T-helper 17 cell (primary cell): ENCODE data around the gene DMBX1. TPM values are rescaled to one million over a fixed set of nuclear protein-coding genes. Genes with fewer than 3 reads are reported as not detected.

Experiments
- ATAC-seq: fragments of 150-1000 bp; cut with Tn5 transposase; 2 replicates; pipeline ENCODE4 v1.10.0; 2021; ENCODE audit warnings: mild to moderate bottlenecking, moderate library complexity
- DNase-seq, 3 donors: peaks; one replicate each; pipeline versions ENCODE4 v3.0.0 to v3.0.0-alpha.2; 2020 to 2021
- H3K9me3 ChIP-seq: one replicate; pipeline ENCODE4 v1.7.0; 2013; ENCODE audit warnings: low read length, mild to moderate bottlenecking; ENCODE audit not compliant: control insufficient read depth, poor library complexity, severe bottlenecking
- H3K27ac Mint-ChIP-seq: one replicate; pipeline ENCODE4 v1.8.0; 2022; ENCODE audit warnings: mild to moderate bottlenecking, moderate library complexity, mixed read lengths
- H3K27me3 Mint-ChIP-seq: one replicate; pipeline ENCODE4 v1.8.0; 2022; ENCODE audit warnings: mixed read lengths
- H3K36me3 Mint-ChIP-seq: one replicate; pipeline ENCODE4 v1.8.0; 2022; ENCODE audit warnings: low read depth, mixed read lengths
- H3K4me1 Mint-ChIP-seq: one replicate; pipeline ENCODE4 v1.8.0; 2022; ENCODE audit warnings: mild to moderate bottlenecking, mixed read lengths
- H3K4me3 Mint-ChIP-seq: one replicate; pipeline ENCODE4 v1.8.0; 2022; ENCODE audit warnings: mild to moderate bottlenecking, moderate library complexity, mixed read lengths
- total RNA-seq, 4 donors: library from RNA in 2 of 4; stranded (reverse) in 2 of 4; gene quantifications; one replicate each; pipeline ENCODE4 v1.2.3 and lab custom pipeline; 2022 to 2026

The DMBX1 gene
- total RNA-seq, 2 donors from 2014 or later, result not detected

GRCh38 chr1:46510341-46510997 is 20.8 kb downstream of the DMBX1 start:
- Mint-ChIP-seq H3K27me3 (peaks cover 47% of the 10 kb centered on the region), H3K27ac (no peak overlapping the region), H3K4me1 (peaks cover 2% of the 10 kb centered on the region), H3K4me3 (no peak overlapping the region), H3K36me3 (peaks cover 6% of the 10 kb centered on the region)
- ATAC-seq, result no peak
- no peaks in the 10 kb centered on the region for H3K9me3 ChIP-seq
- no peak for DNase-seq

DNA sequence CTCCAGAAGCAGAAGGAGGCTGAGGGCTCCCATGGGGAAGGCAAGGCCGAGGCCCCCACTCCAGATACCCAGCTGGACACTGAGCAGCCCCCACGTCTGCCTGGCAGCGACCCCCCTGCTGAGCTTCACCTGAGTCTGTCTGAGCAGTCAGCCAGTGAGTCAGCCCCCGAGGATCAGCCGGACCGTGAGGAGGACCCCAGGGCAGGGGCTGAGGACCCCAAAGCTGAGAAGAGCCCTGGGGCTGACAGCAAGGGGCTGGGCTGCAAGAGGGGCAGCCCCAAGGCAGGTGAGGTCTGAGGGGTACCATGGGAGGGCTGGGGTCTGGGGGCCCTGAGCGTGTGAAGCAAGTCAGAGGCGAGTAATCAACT is 21.3 kb downstream of the DMBX1 start:
- Mint-ChIP-seq H3K4me1 (peaks cover 2% of the 10 kb centered on the region), H3K36me3 (peaks cover 6% of the 10 kb centered on the region), H3K4me3 (no peak overlapping the region), H3K27me3 (peaks cover 52% of the 10 kb centered on the region), H3K27ac (no peak overlapping the region)
- DNase-seq (no peak), ATAC-seq (no peak)
- H3K9me3 ChIP-seq, result no peaks in the 10 kb centered on the region

- Mint-ChIP-seq H3K36me3 (peaks cover 6% of the 10 kb centered on the region), H3K27ac (no peak overlapping the region), H3K4me1 (peaks cover 7% of the 10 kb centered on the region), H3K4me3 (no peak overlapping the region), H3K27me3 (peaks cover 57% of the 10 kb centered on the region)
- ATAC-seq, result no peak
- no peaks in the 10 kb centered on the region for H3K9me3 ChIP-seq
- no peak for DNase-seq
These were observed 22.6 kb downstream of the DMBX1 start for GRCh38 chr1:46512135-46512791.

DNA sequence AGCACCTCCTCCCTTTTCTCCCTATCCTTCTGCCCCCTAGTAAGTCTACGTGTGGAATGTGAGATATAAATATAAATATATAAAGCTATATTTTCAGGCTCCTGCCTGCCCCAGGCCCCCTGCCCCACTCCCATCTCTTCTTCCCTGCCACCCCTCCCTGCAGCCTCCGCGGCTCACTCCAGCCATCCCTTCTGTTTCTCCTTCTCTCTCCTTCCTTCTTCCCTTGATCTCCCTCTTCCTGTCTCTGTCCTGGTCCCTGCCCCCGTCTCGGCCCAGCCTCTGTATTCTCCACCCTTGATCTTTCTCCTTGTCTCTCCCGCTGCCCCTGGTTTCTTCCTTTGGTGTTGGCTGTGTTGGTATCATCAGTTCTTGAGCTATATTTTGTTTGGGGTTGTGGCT is 23.2 kb downstream of the DMBX1 start:
- no peak for DNase-seq
- Mint-ChIP-seq H3K4me3 (no peak overlapping the region), H3K27ac (no peak overlapping the region), H3K27me3 (peaks cover 57% of the 10 kb centered on the region), H3K4me1 (peaks cover 8% of the 10 kb centered on the region), H3K36me3 (peaks cover 5% of the 10 kb centered on the region)
- ATAC-seq, result no peak
- H3K9me3 ChIP-seq, result no peaks in the 10 kb centered on the region

DNA sequence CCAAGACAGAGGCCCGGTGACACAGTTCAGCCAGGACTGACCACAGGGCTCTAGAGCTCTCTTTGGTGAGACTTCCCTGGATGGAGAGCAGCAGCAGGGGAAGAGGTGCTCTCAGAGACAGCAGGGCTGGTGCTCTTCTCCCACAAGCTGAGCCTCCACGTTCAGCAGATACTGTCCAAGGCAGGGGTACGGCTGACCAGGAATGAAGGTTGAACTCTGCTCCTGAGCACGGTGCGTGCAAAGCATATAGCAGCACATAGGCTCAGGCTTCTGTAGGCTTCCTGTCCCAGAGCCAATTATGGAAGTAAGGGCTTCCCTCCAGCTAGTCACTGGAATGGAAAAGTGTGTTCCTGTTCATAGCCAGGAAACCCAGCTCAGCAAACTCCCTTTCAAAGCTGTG is 23.9 kb downstream of the DMBX1 start:
- peaks cover 2% of the 10 kb centered on the region for H3K36me3 Mint-ChIP-seq
- H3K27ac Mint-ChIP-seq, result no peak overlapping the region
- peaks cover 13% of the 10 kb centered on the region for H3K4me1 Mint-ChIP-seq
- DNase-seq (no peak), ATAC-seq (no peak)
- H3K9me3 ChIP-seq, result no peaks in the 10 kb centered on the region
- no peak overlapping the region for H3K4me3 Mint-ChIP-seq
- peaks cover 60% of the 10 kb centered on the region for H3K27me3 Mint-ChIP-seq

DNA sequence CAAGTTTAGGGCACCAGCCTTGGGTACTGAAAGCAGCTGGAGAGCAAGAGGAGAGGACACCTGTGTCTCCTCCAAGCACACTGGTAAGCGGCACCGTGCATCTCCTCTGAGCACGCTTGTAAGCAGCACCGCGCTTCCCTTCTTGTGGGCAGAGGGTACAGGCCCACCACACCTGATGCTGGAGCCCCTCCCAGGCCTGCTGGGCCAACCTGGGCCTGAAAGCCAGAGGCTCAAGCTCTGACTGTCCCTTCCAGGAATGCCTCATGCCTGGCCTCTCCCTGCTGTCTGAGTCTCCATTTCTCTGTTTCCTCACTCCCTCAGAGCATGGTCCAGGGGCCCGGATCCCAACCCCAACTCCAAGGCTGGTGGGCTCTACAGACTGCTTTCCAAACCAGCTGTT is 25.9 kb downstream of the DMBX1 start:
- no peaks in the 10 kb centered on the region for H3K9me3 ChIP-seq
- Mint-ChIP-seq H3K4me3 (no peak overlapping the region), H3K4me1 (peaks cover 13% of the 10 kb centered on the region), H3K27me3 (peaks cover 71% of the 10 kb centered on the region), H3K27ac (no peak overlapping the region), H3K36me3 (peaks cover 5% of the 10 kb centered on the region)
- ATAC-seq (no peak), DNase-seq (no peak)

- no peak overlapping the region for H3K4me3 Mint-ChIP-seq
- no peak overlapping the region for H3K27ac Mint-ChIP-seq
- H3K4me1 Mint-ChIP-seq, result peaks cover 14% of the 10 kb centered on the region
- no peaks in the 10 kb centered on the region for H3K9me3 ChIP-seq
- H3K36me3 Mint-ChIP-seq, result peaks cover 5% of the 10 kb centered on the region
- DNase-seq (no peak), ATAC-seq (no peak)
- peaks cover 74% of the 10 kb centered on the region for H3K27me3 Mint-ChIP-seq
These were observed 26.7 kb downstream of the DMBX1 start for GRCh38 chr1:46516200-46516950.

DNA sequence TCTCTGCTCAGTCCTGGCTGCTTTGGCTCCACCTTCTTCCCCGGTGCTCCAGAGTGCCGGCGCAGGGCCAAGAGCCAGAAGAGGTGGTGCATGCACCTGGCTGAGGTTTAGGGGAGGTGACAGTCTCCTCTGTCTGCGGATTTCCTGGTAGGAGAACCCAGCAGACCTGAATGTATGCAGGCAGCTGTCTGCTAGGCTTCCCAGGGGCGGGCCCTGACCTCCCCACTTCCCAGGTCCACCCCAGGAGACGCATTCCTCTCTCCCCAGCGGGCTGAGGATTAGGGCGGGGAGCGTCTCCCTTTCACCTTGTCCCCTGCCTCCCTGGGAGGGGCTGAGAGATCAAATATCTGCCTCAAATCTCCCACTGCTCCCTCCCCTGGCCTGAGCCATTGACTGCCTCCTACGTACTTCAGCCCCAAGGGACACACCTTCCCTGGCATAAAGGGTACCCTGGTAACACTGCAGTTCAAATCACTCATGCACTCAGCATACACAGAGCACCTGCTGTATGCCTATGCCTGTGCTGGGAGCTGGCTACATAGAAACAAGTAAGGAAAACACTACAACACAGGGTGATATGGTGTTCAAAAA is 27.5 kb downstream of the DMBX1 start:
- no peak overlapping the region for H3K27ac Mint-ChIP-seq
- no peaks in the 10 kb centered on the region for H3K9me3 ChIP-seq
- ATAC-seq, result no peak
- peaks cover 69% of the 10 kb centered on the region for H3K27me3 Mint-ChIP-seq
- DNase-seq, result no peak
- peaks cover 5% of the 10 kb centered on the region for H3K36me3 Mint-ChIP-seq
- H3K4me1 Mint-ChIP-seq, result peaks cover 15% of the 10 kb centered on the region
- H3K4me3 Mint-ChIP-seq, result no peak overlapping the region

DNA sequence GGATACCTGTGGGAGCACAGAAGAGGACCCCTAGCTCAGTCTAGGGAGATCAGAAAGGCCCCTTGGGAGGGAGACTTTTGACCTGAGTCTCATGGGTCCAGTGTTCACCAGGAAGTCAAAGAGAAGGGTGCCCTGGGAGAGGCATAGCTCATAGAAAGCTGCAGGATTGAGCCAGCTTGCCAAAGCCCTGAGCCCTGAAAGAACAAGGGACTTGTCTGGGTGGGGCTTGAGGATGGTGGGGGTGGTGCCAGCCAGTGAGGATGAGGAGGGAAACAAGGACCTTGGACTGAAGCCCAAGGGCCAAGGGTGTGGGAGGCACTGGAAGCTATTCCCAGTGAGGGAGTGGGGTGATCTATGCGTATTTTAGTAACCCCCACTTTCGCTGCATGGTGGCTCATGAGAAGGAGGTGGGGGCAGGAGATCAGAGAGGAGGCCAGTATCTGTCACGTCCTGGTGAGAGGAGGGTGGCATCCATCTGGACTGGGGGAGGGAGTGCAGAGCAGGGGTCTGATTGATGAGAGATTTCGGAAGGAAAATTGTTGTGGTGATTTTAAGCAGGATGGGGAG is 28.4 kb downstream of the DMBX1 start:
- ATAC-seq (no peak), DNase-seq (no peak)
- H3K4me1 Mint-ChIP-seq, result peaks cover 20% of the 10 kb centered on the region
- H3K36me3 Mint-ChIP-seq, result peaks cover 5% of the 10 kb centered on the region
- H3K4me3 Mint-ChIP-seq, result no peak overlapping the region
- peaks cover 60% of the 10 kb centered on the region for H3K27me3 Mint-ChIP-seq
- no peak overlapping the region for H3K27ac Mint-ChIP-seq
- H3K9me3 ChIP-seq, result no peaks in the 10 kb centered on the region

GRCh38 chr1:46519209-46519608 is 29.6 kb downstream of the DMBX1 start:
- H3K9me3 ChIP-seq, result no peaks in the 10 kb centered on the region
- Mint-ChIP-seq H3K4me3 (no peak overlapping the region), H3K4me1 (peaks cover 20% of the 10 kb centered on the region), H3K27ac (no peak overlapping the region), H3K36me3 (peaks cover 5% of the 10 kb centered on the region), H3K27me3 (peaks cover 59% of the 10 kb centered on the region)
- no peak for DNase-seq
- no peak for ATAC-seq

DNA sequence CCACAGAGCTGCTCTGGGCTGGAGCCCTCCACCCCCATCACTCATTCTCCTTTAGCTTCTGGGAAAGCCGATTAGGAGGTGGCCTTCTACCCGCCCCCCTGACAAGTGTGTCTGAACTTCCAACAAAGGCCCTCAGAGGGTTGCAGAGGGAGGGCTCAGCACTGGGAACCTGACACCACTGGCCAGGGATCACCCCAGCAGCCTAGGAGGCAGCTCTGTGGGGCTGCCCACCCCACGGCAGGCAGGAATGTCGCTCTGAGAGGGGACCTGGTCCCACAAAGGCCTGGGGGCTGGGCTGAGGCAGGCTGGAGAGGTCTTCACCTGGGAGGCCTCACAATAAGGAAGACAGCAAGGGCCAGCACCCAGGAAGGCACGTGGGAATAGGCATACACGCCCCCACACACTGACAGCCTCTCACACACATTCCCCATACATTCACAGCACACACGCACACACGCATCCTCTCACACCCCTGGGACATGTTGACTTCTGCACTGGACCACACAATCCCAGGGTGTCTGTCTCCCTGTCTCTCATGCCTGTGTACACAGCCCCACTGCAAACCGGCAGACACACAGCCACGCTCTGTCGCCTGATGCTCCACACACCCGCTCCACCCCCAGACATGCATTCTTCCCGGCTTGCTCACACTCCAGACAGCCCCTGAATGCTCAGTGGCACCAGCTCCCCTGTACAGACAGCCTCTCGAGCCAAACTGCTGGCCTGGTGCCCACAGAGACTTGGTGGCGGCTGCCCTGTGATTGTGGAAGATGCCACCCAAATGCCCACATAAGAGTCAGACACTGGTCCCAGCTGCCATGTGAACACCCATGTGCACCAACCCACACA is 30.7 kb downstream of the DMBX1 start:
- Mint-ChIP-seq H3K27me3 (peaks cover 57% of the 10 kb centered on the region), H3K4me3 (no peak overlapping the region), H3K4me1 (peaks cover 18% of the 10 kb centered on the region), H3K36me3 (peaks cover 6% of the 10 kb centered on the region), H3K27ac (no peak overlapping the region)
- H3K9me3 ChIP-seq, result no peaks in the 10 kb centered on the region
- no peak for DNase-seq
- ATAC-seq, result no peak

GRCh38 chr1:46521414-46521813 is 31.8 kb downstream of the DMBX1 start:
- H3K9me3 ChIP-seq, result no peaks in the 10 kb centered on the region
- ATAC-seq (no peak), DNase-seq (no peak)
- Mint-ChIP-seq H3K36me3 (peaks cover 9% of the 10 kb centered on the region), H3K4me1 (peaks cover 14% of the 10 kb centered on the region), H3K27ac (no peak overlapping the region), H3K27me3 (peaks cover 55% of the 10 kb centered on the region), H3K4me3 (no peak overlapping the region)
